GM10847 (cell line): ENCODE results near the gene ZNF132.

Experiments used
- POLR2A ChIP-seq: IDR thresholded peaks from 2 replicates; pipeline ENCODE4 v1.6.1; 2011; ENCODE audit not compliant: insufficient read length; ENCODE audit errors: extremely low read depth

ZNF132 gene

DNA sequence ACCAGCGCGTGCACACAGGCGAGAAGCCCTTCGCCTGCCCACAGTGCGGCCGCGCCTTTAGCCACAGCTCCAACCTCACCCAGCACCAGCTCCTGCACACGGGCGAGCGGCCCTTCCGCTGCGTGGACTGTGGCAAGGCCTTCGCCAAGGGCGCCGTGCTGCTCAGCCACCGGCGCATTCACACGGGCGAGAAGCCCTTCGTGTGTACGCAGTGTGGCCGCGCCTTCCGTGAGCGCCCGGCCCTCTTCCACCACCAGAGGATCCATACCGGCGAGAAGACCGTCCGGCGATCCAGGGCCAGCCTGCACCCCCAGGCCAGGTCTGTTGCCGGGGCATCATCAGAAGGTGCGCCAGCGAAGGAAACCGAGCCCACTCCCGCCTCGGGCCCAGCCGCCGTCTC, 31.8 kb upstream of the ZNF132 start:
- TF ChIP-seq POLR2A, result no peak

DNA sequence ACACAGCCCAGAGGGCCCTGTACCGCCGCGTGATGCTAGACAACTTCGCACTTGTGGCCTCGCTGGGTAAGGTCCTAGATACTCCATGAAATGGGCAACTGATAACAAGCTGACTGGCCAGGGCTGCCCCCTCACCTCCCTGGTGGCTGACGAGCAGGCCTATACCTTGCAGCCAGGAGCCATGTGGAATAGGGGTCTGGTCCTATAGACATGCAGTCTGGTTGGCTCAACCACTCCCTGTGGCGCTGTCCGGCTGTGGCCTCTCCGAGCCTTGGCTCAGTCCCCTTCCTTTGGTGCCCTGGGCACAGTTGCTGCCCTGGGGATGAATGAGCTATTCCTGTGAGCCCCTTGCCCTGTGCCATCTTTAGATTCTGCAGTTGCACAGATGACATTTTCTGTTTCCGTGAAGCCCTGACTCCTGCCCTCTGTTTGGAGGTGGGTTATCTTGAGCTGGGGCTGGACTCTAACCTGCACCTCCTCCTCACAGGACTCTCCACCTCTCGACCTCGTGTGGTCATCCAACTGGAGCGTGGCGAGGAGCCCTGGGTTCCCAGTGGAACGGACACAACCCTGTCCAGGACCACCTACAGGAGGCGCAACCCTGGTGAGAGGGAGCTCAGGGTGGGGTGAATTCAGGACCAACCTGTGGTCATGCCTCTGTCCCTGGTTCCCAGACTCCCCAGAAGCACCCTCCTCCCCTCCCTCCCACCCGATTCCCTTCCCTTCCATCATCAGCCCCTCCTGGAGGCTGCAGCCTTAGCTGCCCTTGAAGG, 29.5 kb upstream of the ZNF132 start:
- no peak for TF ChIP-seq POLR2A

DNA sequence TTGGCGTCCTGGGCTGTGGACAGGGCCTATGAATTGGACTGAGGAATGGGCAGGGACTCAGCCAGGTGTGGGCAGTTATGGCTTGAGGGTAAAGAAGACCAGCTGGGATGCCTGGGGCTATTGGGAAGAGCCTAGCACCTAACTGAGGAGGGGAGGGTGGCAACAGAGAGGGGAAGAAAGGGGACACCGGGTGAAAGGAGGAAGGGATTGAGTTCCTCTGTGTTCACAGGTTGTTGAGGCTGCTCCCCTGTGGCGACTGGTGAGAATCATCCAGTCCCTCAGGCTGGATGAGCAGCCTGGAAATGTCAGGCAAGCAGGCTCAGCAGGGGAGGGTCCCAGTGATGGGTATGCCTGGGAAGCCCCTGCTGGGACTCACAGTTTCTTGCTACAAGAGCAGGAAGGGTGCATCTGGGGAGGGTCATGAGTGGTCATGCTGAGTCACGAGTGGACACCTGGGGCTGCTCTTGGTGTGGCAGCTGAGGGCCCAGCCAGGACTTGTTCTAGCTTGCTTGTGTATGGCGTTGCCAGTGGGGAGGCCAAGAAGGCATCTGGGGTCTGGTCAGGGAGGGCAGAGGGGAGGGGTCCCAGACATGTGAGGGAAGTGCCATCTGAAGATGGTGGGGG, 28.4 kb upstream of the ZNF132 start:
- no peak for TF ChIP-seq POLR2A

DNA sequence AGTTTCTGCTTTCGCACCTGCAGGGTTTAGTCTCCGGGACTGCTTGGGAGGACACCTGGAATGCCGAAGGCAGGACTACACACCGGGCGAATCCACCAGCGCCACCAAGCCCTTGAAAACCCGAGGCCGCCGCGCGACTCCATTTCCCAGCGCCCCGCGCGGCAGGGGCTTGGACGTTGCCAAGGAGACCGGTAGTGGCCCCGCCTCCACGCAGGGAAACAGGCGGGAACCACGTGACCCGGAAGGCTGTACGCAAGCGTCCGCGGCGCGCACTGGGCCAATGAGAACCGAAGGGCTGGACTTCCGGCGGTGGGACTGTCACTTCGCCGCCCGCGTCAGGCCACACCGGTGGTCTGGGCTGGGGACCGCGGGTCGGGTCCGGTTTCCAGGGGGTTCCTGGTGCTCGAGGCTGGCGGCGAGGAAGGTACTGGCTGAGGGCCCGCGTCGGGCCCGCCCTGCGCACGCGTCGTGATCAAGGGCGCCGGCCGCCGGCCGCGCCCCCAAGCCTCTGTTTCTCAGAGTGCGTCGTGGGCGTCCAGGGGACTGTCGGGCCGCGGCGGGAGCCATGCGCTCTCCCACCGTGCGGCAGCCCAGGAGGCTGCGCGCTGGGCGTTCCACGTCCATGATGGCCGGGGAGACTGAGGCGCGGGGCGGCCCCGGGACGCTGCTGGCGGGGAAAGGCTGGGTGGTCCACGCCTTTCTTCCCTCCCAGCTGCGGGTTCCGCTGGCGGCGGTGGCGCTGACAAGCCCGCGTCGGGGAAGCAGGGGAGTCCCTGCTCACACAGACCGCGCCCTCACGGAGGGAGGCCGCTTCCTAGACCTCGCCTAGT, 27.0 kb upstream of the ZNF132 start, which contains the start of gene ZNF324:
Gene ZNF324, plus strand, starts transcription at position 321 of the 830 bp plus-strand sequence. CDS start 2,106 bp downstream, outside the sequence.
- peak; percentile 41 for TF ChIP-seq POLR2A

DNA sequence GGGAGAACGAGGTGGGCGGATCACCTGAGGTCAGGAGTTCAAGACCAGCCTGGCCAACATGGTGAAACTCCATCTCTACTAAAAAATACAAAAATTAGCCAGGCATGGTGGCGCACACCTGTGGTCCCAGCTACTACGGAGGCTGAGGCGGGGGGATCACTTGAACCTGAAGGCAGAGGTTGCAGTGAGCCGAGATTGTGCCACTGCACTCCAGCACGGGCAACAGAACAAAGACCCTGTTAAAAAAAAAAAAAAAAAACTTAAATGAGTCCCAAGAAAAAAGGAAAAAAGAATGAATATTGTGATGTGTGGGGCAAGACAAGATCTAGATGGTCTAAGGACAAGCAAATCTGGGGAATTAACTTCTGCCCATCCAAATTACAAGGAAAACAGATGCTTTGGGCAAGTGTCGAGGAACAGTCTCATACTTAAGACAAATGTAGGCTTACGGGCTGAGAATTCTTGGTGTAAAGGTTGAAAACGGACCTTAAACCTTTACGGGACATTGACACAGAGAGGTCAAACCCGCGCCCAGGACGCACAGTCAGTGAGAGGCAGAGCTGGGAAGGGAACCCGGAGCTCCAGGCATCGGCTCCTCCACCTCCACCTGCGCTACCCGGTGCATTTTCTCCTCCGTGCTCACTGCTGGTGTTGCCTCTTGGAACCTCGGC, 26.3 kb upstream of the ZNF132 start:
- no peak for TF ChIP-seq POLR2A

DNA sequence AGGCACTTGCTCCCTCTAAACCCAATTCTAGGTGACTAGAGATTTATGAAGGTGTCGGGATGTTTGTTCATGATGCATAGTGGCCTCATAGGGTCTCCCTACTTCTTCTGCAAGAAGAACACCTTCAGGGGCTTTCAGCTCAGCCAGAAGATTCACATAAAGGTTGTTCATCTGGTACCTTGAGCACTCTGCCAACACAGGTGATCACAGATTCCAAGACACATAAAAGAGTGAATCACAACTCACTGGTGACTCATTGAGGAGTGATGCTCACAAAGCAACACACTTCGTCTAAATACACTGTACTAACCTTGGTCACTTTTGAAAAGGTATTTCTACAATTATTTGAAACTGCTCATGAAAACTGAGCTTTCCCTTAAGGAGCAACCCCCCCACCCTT, 20.1 kb upstream of the ZNF132 start:
- TF ChIP-seq POLR2A, result no peak

DNA sequence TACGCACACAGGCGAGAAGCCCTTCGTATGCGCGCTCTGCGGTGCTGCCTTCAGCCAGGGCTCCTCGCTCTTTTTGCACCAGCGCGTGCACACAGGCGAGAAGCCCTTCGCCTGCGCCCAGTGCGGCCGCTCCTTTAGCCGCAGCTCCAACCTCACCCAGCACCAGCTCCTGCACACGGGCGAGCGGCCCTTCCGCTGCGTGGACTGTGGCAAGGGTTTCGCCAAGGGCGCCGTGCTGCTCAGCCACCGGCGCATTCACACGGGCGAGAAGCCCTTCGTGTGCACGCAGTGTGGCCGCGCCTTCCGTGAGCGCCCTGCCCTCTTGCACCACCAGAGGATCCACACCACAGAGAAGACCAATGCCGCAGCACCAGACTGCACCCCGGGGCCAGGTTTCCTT, 16.2 kb upstream of the ZNF132 start:
- TF ChIP-seq POLR2A, result no peak

DNA sequence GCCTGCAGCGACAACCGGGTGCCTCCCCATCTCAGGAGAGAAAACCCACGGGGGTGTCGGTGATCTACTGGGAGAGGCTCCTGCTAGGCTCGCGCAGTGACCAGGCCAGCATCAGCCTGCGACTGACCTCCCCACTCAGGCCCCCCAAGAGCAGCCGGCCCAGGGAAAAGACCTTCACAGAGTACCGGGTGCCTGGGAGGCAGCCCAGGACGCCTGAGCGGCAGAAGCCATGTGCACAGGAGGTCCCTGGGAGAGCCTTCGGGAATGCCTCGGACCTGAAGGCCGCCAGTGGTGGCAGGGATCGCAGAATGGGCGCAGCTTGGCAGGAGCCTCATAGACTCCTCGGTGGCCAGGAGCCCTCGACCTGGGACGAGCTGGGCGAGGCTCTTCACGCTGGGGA, 15.4 kb upstream of the ZNF132 start:
- TF ChIP-seq POLR2A, result no peak

DNA sequence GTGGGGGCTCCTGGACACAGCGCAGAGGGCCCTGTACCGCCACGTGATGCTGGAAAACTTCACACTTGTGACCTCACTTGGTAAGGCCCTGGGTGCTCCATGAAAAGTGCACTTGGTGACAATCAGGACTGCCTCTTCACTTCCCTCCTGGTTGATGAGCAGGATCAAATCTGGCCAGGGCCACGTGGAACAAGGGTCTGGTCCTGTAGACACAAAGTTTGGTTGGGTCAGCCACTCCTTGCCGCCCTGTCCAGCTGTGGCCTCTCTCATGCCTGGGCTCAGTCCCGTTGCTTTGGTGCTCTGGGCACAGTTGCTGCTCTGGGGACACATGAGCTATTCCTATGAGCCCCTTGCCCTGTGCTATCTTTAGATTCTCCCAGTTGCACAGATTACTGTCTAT, 13.8 kb upstream of the ZNF132 start:
- TF ChIP-seq POLR2A, result no peak

DNA sequence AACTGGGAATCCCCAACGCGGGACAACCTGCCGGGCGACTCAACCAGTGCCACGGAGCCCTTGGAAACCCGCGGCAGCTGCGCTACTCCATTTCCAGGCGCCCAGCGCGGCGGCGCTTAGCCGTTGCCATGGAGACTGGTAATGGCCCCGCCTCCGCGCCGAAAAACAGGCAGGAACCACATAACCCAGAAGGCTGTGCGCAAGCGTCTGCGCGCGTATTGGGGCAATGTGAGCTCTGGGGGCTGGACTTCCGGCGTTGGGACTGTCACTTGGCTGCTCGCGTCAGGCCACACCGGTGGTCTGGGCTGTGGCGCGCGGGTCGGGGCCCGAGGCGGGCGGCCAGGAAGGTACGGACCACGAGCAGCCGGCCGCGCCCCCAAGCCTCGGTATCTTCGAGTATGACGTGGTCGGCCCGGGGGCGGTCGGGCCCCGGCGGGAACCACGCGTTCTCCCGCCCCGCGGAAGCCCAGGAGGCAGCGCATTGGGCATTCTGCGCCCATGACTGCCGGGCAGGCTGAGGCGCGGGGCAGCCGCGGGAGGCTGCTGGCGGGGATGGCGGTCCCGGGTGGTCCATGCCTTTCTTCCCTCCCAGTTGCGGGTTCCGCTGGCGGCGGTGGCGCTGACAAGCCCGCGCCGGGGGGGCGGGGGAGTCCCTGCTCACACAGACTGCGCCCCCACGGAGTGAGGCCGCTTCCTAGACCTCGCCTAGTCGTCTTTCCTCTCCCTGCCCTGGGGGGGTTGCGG, 11.6 kb upstream of the ZNF132 start, which contains the start of gene ZNF324B:
Gene ZNF324B, plus strand, starts transcription at position 265 of the 744 bp plus-strand sequence. CDS start 2,080 bp downstream, outside the sequence.
- peak; percentile 60 for TF ChIP-seq POLR2A

DNA sequence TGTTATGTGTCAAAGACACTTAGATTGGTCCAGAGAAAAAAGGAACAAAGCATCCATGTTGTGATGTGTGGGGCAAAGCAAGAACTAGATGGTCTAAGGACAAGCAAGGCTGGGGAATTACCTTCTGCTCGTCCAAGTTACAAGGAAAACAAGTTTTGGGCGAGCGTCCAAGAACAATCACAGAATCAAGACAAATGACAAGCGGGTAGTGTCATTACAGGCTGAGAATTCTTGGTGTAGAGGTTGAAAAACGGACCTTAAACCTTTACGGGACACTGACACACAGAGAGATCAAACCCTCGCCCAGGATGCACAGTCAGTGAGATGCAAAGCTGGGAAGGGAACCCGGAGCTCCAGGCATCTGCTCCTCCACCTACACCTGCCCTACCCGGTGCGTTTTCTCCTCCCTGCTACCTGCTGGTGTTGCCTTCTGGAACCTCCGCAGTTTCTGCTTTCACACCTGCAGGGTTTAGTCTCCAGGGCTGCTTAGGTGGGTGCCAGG, 11.0 kb upstream of the ZNF132 start:
- no peak for TF ChIP-seq POLR2A

DNA sequence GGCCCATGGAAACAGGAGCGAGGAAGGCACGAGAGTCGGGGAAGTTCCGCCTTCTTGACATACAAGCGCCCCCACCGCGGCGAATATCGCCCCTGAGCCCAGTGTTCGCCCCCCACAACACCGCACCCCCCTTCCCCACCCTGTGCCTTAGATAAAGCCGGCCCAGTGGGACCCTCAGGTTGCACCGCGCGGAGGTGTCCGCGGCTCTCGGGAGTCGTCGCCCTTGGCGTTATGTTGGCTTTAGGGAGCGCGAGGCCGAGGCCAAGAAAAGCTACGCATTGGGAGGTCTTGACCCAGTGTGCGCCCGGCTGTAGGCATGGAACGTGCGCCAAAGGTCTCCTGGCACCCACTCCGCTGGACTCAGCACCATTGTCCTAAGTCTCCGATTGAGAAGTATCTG, 603 bp upstream of the ZNF132 start:
- no peak for TF ChIP-seq POLR2A

DNA sequence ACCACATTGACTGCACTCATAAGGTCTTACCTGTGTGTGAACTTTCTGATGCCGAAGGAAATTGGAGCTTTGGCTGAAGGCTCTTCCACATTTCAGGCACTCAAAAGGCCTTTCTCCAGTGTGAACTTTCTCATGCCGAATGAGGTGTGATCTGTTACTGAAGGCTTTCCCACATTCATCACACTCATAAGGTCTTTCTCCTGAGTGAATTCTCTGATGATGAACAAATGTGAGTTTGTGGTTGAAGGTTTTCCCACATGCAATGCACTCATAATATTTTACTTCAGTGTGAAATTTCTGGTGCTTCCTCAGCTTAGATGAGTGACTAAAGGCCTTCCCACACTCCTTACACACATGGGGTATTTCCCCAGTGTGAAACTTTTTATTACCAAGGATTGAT, 5.7 kb downstream of the ZNF132 start:
- no peak for TF ChIP-seq POLR2A

DNA sequence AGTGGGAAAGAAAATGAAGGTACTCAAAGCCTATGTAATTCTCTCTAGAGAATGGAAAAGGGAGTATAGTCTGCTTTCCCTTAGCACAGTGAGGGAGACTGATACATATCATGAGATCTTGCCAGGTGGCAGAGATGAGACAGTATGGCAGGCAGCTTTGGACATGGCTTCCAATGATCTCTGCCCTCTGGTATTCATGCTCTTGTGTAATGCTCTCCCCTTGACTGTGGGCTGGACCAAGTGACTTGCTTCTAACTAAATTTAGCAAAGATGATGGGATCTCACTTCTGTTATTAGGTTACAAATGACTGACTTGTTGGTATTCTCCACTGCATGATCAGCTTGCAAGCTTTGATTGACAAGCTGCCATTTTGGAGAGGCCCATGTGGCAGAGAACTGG, 10.2 kb downstream of the ZNF132 start:
- TF ChIP-seq POLR2A, result no peak
